Measurements from ENCODE around the gene ADD3.

ADD3 gene

GRCh38 chr10:110007701-110008517 lies at the start of gene ADD3:
TSS of gene ADD3 (plus strand) at chr10:110007984. CDS start at chr10:110100654, 92,670 bp downstream.
- ChIA-PET CTCF (interaction anchor here (0.6 to 1.4 kb wide), 6 partner anchors 8 to 266 kb away, joined by 3 to 5 read pairs (median 3); no protein-coding TSS in a partner anchor), POLR2A (interaction anchor here (0.5 to 1.6 kb wide), 27 partner anchors 9 to 241 kb away, joined by 3 to 17 read pairs (median 4); partner anchors contain the start of gene XPNPEP1)
- H3K4me1 ChIP-seq (ENCODE audit: control insufficient read depth, insufficient read depth, low read length): peaks cover 61% of the 10 kb centered on the region
- H3K27ac ChIP-seq (ENCODE audit: extremely low read depth, low read depth, low read length): peak within 1 kb of the TSS; percentile 98
- H3K36me3 ChIP-seq (ENCODE audit: control insufficient read depth in 2 of 2, insufficient read depth in 1 of 2, low read length in 2 of 2): no peaks in the 10 kb centered on the region; a peak in 1 of 3 replicates
- H3K4me3 ChIP-seq (ENCODE audit: low read depth, low read length): peak within 1 kb of the TSS; percentile 87
- no peaks in the 10 kb centered on the region for H3K9me3 ChIP-seq (ENCODE audit: control insufficient read depth, insufficient read depth, low read depth, low read length)
- no peak for TF ChIP-seq ZNF184 (tag by site-specific recombination; IDR thresholded peaks at IDR 0.05)
- no peak for TF ChIP-seq ZFP37 (tag by site-specific recombination; IDR thresholded peaks at IDR 0.05)
- TF ChIP-seq ZNF280D (tag by site-specific recombination; IDR thresholded peaks at IDR 0.05): no peak
- no peak for TF ChIP-seq ZNF558 (tag by site-specific recombination; IDR thresholded peaks at IDR 0.05)
- no peak for TF ChIP-seq ZNF692 (tag by site-specific recombination; IDR thresholded peaks at IDR 0.05)
- TF ChIP-seq ZXDB (tag by site-specific recombination; IDR thresholded peaks at IDR 0.05): 0 out of 2 replicates have a peak, but pooled peaks have one; percentile 54
- peak; percentile 57; the same call in 1 of the 2 replicates for TF ChIP-seq ZBTB48 (tag by site-specific recombination; IDR thresholded peaks at IDR 0.05)
- peak; percentile 78 for TF ChIP-seq PRDM10 (tag by site-specific recombination; IDR thresholded peaks at IDR 0.05)
- peak; percentile 89; the same call in 1 of the 2 replicates for TF ChIP-seq EGR2 (tag by site-specific recombination; IDR thresholded peaks at IDR 0.05; ENCODE audit: low read depth)
- peak; percentile 62 for TF ChIP-seq SP7 (tag by site-specific recombination; IDR thresholded peaks at IDR 0.05)
- no peak for TF ChIP-seq ZNF155 (tag by site-specific recombination; IDR thresholded peaks at IDR 0.05)
- no peak for TF ChIP-seq ZFP41 (tag by site-specific recombination; IDR thresholded peaks at IDR 0.05; ENCODE audit: borderline replicate concordance)
- TF ChIP-seq ZNF596 (tag by site-specific recombination; IDR thresholded peaks at IDR 0.05): no peak
- no peak for TF ChIP-seq ZNF157 (tag by site-specific recombination; IDR thresholded peaks at IDR 0.05)
- no peak for TF ChIP-seq ZNF146 (tag by site-specific recombination; IDR thresholded peaks at IDR 0.05)
- peak; percentile 82 for TF ChIP-seq SP3 (tag by site-specific recombination; IDR thresholded peaks at IDR 0.05)
- TF ChIP-seq ZNF518A (tag by site-specific recombination; conservative IDR thresholded peaks at IDR 0.05; ENCODE audit: low read depth): no peak
- 0 out of 2 replicates have a peak, but pooled peaks have one; percentile 19 for TF ChIP-seq ZNF600 (tag by site-specific recombination; IDR thresholded peaks at IDR 0.05)
- TF ChIP-seq ZNF335 (tag by site-specific recombination; conservative IDR thresholded peaks at IDR 0.05): no peak; the same call in 1 of the 2 replicates
- TF ChIP-seq ZNF629 (tag by site-specific recombination; IDR thresholded peaks at IDR 0.05): no peak; the same call in 1 of the 2 replicates
- peak; percentile 31; the same call in 1 of the 2 replicates for TF ChIP-seq ZNF843 (tag by site-specific recombination; IDR thresholded peaks at IDR 0.05)
- TF ChIP-seq ZNF121 (tag by site-specific recombination; IDR thresholded peaks at IDR 0.05): no peak

Measured in HEK293 (cell line).